ENCODE results near the gene PLAC1. TPM values are rescaled to one million over a fixed set of nuclear protein-coding genes. Genes with fewer than 3 reads are reported as not detected.

PLAC1 gene
- total and polyA plus RNA-seq, 4 donors = 0.10 TPM; not detected in 3

- no peak overlapping the region for H3K27ac ChIP-seq (ENCODE audit: low read depth in 1 of 2, low read length in 2 of 2)
- intact Hi-C loops (cut with DNase I) = loop anchor here in 1 of 2 donors (10.0 kb wide), 1 partner anchor 230 kb away; no protein-coding TSS in a partner anchor
- 85 to 89% methylated on average over 15 of the region's 15 CpGs for WGBS, 2 donors
- H3K36me3 ChIP-seq (ENCODE audit: control insufficient read depth in 1 of 2, insufficient read depth in 2 of 2, low read length in 1 of 2) = no peaks in the 10 kb centered on the region
- H3K27me3 ChIP-seq (ENCODE audit: control insufficient read depth in 1 of 2, insufficient read depth in 2 of 2, low read length in 1 of 2) = no peaks in the 10 kb centered on the region
- DNase-seq = no peak
- H3K4me3 ChIP-seq (ENCODE audit: low read length in 2 of 2) = no peak overlapping the region
- no peaks in the 10 kb centered on the region for H3K9me3 ChIP-seq (ENCODE audit: control insufficient read depth, low read length)
- H3K4me1 ChIP-seq (ENCODE audit: control insufficient read depth in 1 of 2, insufficient read depth in 2 of 2, low read length in 2 of 2) = no peaks in the 10 kb centered on the region
- no peak for ATAC-seq (ENCODE audit: low FRiP score)
These were observed 133.0 kb downstream of the PLAC1 start for GRCh38 chrX:134525086-134525792.

- no peak overlapping the region for H3K27ac ChIP-seq (ENCODE audit: low read depth in 1 of 2, low read length in 2 of 2)
- no peak for ATAC-seq (ENCODE audit: low FRiP score)
- H3K4me1 ChIP-seq (ENCODE audit: control insufficient read depth in 1 of 2, insufficient read depth in 2 of 2, low read length in 2 of 2) = no peaks in the 10 kb centered on the region
- DNase-seq = no peak
- whole genome bisulfite sequencing, 2 donors = 91 to 94% methylated on average over 6 of the region's 6 CpGs
- H3K9me3 ChIP-seq (ENCODE audit: control insufficient read depth, low read length) = no peaks in the 10 kb centered on the region
- H3K27me3 ChIP-seq (ENCODE audit: control insufficient read depth in 1 of 2, insufficient read depth in 2 of 2, low read length in 1 of 2) = no peaks in the 10 kb centered on the region
- H3K36me3 ChIP-seq (ENCODE audit: control insufficient read depth in 1 of 2, insufficient read depth in 2 of 2, low read length in 1 of 2) = no peaks in the 10 kb centered on the region
- intact Hi-C loops (cut with DNase I) = loop anchor here in 1 of 2 donors (10.0 kb wide), 1 partner anchor 231 kb away; no protein-coding TSS in a partner anchor
- H3K4me3 ChIP-seq (ENCODE audit: low read length in 2 of 2) = no peak overlapping the region
These were observed 134.1 kb downstream of the PLAC1 start for GRCh38 chrX:134524181-134524580.

- H3K36me3 ChIP-seq (ENCODE audit: control insufficient read depth in 1 of 2, insufficient read depth in 2 of 2, low read length in 1 of 2) = no peaks in the 10 kb centered on the region
- intact Hi-C loops (cut with DNase I) = loop anchor here in 1 of 2 donors (10.0 kb wide), 1 partner anchor 234 kb away; no protein-coding TSS in a partner anchor
- no peaks in the 10 kb centered on the region for H3K4me1 ChIP-seq (ENCODE audit: control insufficient read depth in 1 of 2, insufficient read depth in 2 of 2, low read length in 2 of 2)
- no peaks in the 10 kb centered on the region for H3K9me3 ChIP-seq (ENCODE audit: control insufficient read depth, low read length)
- H3K27me3 ChIP-seq (ENCODE audit: control insufficient read depth in 1 of 2, insufficient read depth in 2 of 2, low read length in 1 of 2) = no peaks in the 10 kb centered on the region
- WGBS, 2 donors = 70 to 85% methylated on average over 3 of the region's 3 CpGs
- ATAC-seq (ENCODE audit: low FRiP score) (peak; percentile 63), DNase-seq (no peak)
- H3K27ac ChIP-seq (ENCODE audit: low read depth in 1 of 2, low read length in 2 of 2) = no peak overlapping the region
- no peak overlapping the region for H3K4me3 ChIP-seq (ENCODE audit: low read length in 2 of 2)
These were observed 137.3 kb downstream of the PLAC1 start for GRCh38 chrX:134520860-134521390.

Small RNA genes lying within 50 kb of the gene (microRNA-seq; reads per million reads assigned to microRNA genes)
- gene MIR424 (354 to 1,371 reads per million in 2 donors), gene MIR450A1 (0.60 to 0.99 reads per million in 2 donors), gene MIR450A2 (0.60 to 2.0 reads per million in 2 donors), gene MIR450B (0 to 0.99 reads per million in 2 donors), gene MIR503 (14.3 to 43.7 reads per million in 2 donors), gene MIR542 (4.8 to 16.9 reads per million in 2 donors)

Other genes with a start within 250 kb of the PLAC1 start
- gene HPRT1, start 198.3 kb downstream of the PLAC1 start, total RNA-seq = 10 to 100 TPM; 18.8 to 24.1 TPM
- gene HPRT1, start 198.3 kb downstream of the PLAC1 start, polyA plus RNA-seq = 10 to 100 TPM; 30.1 to 32.3 TPM
- gene PABIR2, start 138.7 kb upstream of the PLAC1 start, total RNA-seq = 10 to 100 TPM; 22.3 to 24.3 TPM
- 10 to 100 TPM; 21.3 to 29.1 TPM for gene PABIR2, start 138.7 kb upstream of the PLAC1 start, polyA plus RNA-seq

Measured in aorta (tissue), 5 donors.